ENCODE data around the gene ATP6V0A4. TPM values are rescaled to one million over a fixed set of nuclear protein-coding genes. Genes with fewer than 3 reads are reported as not detected.
A peak's percentile ranks its signal among the peaks of the same experiment; 100 is the strongest.

The ATP6V0A4 gene
- total RNA-seq, 1 donor from 2014 or later: 1.2 TPM

DNA sequence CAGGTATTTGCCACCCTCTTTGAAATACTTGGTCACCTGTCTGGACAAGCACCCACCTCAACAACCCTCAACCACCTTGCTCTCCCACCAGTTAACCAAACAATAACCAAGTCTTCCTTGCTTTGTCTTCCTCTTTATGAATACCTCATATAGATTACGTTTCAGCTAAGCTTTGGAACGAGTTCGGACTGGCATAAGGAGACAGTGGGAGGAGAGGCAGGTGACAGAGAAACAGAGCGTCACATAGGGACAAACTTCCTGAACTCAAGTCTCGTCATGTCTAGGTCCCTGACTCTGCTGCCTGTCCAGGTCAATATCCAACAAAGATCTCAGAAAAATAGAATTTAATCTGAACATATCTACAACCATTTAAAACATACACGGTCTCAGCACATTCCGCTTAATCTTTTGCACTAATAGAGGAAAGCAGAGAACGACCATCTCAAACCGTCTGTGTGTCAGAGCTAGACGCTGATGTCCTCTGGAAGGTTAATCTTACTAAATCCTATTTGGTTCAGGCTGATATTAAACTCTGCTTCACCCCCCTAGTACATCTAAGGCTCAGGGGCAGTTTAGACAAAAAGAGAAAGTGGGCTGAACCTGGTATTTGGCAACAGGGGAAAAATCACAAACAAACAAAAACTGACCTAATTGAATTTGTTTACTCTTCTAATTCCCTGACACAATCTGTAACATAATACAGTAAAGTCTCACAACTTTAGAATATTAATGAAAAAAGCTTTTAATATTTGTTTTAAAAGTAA, 70.5 kb downstream of the ATP6V0A4 start:
- no peaks in the 10 kb centered on the region for H3K4me1 ChIP-seq
- no peaks in the 10 kb centered on the region for H3K36me3 ChIP-seq
- intact Hi-C loops (cut with DNase I): no loop called here
- no peak overlapping the region for H3K4me3 ChIP-seq
- H3K27ac ChIP-seq: no peak overlapping the region
- no peaks in the 10 kb centered on the region for H3K9me3 ChIP-seq
- DNase-seq (ENCODE audit: extremely low spot score in 2 of 2): no peak
- no peaks in the 10 kb centered on the region for H3K27me3 ChIP-seq
- TF ChIP-seq, protein P1, sequence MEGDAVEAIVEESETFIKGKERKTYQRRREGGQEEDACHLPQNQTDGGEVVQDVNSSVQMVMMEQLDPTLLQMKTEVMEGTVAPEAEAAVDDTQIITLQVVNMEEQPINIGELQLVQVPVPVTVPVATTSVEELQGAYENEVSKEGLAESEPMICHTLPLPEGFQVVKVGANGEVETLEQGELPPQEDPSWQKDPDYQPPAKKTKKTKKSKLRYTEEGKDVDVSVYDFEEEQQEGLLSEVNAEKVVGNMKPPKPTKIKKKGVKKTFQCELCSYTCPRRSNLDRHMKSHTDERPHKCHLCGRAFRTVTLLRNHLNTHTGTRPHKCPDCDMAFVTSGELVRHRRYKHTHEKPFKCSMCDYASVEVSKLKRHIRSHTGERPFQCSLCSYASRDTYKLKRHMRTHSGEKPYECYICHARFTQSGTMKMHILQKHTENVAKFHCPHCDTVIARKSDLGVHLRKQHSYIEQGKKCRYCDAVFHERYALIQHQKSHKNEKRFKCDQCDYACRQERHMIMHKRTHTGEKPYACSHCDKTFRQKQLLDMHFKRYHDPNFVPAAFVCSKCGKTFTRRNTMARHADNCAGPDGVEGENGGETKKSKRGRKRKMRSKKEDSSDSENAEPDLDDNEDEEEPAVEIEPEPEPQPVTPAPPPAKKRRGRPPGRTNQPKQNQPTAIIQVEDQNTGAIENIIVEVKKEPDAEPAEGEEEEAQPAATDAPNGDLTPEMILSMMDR (IDR thresholded peaks at IDR 0.05): no peak
- TF ChIP-seq POLR2AphosphoS5 (IDR thresholded peaks at IDR 0.05; ENCODE audit: insufficient read depth in 1 of 2, low read depth in 1 of 2) (peak in 1 of 2 donors; percentile 65), POLR2A (IDR thresholded peaks at IDR 0.05) (no peak)

DNA sequence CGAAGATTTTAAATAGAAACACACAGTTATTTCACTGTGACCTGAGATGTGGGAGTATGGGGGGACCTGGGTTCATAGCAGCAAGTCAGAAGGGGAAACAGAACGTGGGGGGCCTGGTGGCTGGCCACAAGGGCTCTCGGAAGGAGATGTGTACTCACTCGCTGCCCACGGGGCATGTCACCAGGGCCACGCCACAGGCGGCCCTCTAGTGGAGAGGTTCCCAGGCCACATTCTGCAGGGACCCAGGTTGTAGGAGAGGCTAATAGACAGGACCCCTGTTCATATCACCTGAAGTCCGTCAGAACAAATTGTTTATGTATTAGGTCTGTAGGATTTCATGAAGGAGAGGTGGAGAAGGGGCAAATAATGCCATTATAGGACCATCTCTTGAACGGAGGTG, 71.7 kb downstream of the ATP6V0A4 start:
- TF ChIP-seq POLR2A (IDR thresholded peaks at IDR 0.05): no peak
- TF ChIP-seq, protein P1 (IDR thresholded peaks at IDR 0.05): no peak
- TF ChIP-seq POLR2AphosphoS5 (IDR thresholded peaks at IDR 0.05; ENCODE audit: insufficient read depth in 1 of 2, low read depth in 1 of 2): no peak
- intact Hi-C loops (cut with DNase I): no loop called here
- H3K27ac ChIP-seq: no peak overlapping the region
- H3K4me1 ChIP-seq: no peaks in the 10 kb centered on the region
- H3K36me3 ChIP-seq: no peaks in the 10 kb centered on the region
- no peaks in the 10 kb centered on the region for H3K9me3 ChIP-seq
- H3K27me3 ChIP-seq: no peaks in the 10 kb centered on the region
- H3K4me3 ChIP-seq: no peak overlapping the region
- DNase-seq (ENCODE audit: extremely low spot score in 2 of 2): no peak

DNA sequence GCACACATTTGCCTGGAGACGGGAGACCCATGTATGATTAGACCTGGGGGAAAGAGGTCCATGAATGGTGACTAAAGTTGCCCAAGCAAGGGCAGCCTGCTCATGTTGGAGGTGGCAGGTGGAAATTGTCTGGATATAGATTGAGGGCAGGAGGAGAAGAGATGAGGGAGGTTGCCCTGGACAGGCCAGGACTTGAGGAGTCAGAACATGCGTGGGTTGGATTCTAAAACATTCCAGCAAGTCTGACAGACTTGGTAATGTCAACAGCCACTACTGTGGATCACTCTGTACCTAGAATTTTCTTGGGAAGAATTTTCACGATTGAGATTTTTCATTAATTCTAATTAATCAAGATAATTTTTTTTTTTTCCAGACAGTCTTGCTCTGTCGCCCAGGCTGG, 77.7 kb downstream of the ATP6V0A4 start:
- Histone ChIP-seq H3K4me3 (no peak overlapping the region), H3K36me3 (no peaks in the 10 kb centered on the region), H3K4me1 (no peaks in the 10 kb centered on the region), H3K27ac (no peak overlapping the region), H3K27me3 (no peaks in the 10 kb centered on the region), H3K9me3 (no peaks in the 10 kb centered on the region)
- TF ChIP-seq POLR2AphosphoS5 (IDR thresholded peaks at IDR 0.05; ENCODE audit: insufficient read depth in 1 of 2, low read depth in 1 of 2) (no peak), POLR2A (IDR thresholded peaks at IDR 0.05) (no peak)
- TF ChIP-seq, protein P1 (IDR thresholded peaks at IDR 0.05): no peak
- intact Hi-C loops (cut with DNase I): no loop called here
- DNase-seq (ENCODE audit: extremely low spot score in 2 of 2): no peak

DNA sequence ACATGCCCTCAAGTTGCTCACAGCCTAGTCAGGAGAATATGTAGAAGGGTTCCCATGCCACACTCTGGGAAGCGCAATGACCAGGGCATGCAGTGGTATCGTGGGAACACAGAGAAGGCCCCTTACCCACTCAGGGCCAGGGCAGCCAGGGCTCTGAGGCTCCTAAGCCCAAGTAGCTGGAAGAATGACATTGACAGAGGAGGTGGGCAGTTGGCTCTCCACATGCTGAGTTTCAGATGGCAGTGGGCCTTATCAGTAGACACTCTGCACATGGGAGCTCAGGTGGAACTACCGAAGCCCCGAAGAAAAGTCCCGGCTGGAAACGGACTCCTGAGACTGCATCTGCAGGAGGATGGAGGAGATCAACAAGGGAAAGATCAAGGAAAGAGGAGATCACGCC, 81.1 kb downstream of the ATP6V0A4 start:
- H3K27me3 ChIP-seq: no peaks in the 10 kb centered on the region
- H3K36me3 ChIP-seq: no peaks in the 10 kb centered on the region
- TF ChIP-seq POLR2AphosphoS5 (IDR thresholded peaks at IDR 0.05; ENCODE audit: insufficient read depth in 1 of 2, low read depth in 1 of 2) (no peak), POLR2A (IDR thresholded peaks at IDR 0.05) (no peak)
- TF ChIP-seq, protein P1 (IDR thresholded peaks at IDR 0.05): no peak
- H3K27ac ChIP-seq: no peak overlapping the region
- no peaks in the 10 kb centered on the region for H3K9me3 ChIP-seq
- no peaks in the 10 kb centered on the region for H3K4me1 ChIP-seq
- no peak for DNase-seq (ENCODE audit: extremely low spot score in 2 of 2)
- intact Hi-C loops (cut with DNase I): no loop called here
- H3K4me3 ChIP-seq: no peak overlapping the region

DNA sequence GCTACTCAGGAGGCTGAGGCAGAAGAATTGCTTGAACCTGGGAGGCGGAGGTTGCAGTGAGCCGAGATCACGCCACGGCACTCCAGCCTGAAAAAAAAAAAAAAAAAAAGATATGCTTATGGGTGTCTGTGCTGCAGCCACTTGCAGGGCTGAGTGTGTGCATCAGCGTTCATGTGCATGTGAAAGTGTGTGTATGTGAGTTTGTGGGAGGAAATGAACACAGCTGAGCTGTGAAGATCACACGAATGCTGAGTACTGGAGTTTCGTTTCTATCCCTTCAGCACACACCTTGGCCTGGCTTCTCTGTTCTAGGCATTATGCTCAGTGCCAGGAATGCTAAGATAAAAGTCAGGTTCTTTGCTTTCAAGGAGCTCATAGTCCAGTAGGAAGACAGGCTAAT, 84.8 kb downstream of the ATP6V0A4 start:
- H3K36me3 ChIP-seq: no peaks in the 10 kb centered on the region
- DNase-seq (ENCODE audit: extremely low spot score in 2 of 2): no peak
- H3K4me1 ChIP-seq: no peaks in the 10 kb centered on the region
- H3K27ac ChIP-seq: no peak overlapping the region
- intact Hi-C loops (cut with DNase I): no loop called here
- no peaks in the 10 kb centered on the region for H3K9me3 ChIP-seq
- no peaks in the 10 kb centered on the region for H3K27me3 ChIP-seq
- no peak overlapping the region for H3K4me3 ChIP-seq
- TF ChIP-seq POLR2AphosphoS5 (IDR thresholded peaks at IDR 0.05; ENCODE audit: insufficient read depth in 1 of 2, low read depth in 1 of 2) (no peak), POLR2A (IDR thresholded peaks at IDR 0.05) (no peak)
- TF ChIP-seq, protein P1 (IDR thresholded peaks at IDR 0.05): no peak
